A673 (cell line): ENCODE results near the gene NCK1. TPM values are rescaled to one million over a fixed set of nuclear protein-coding genes. Genes with fewer than 3 reads are reported as not detected.
A peak's percentile ranks its signal among the peaks of the same experiment; 100 is the strongest.

Source experiments
- BruUV-seq: library from RNA; stranded (reverse); fragments of 400-500 nt; replicated peaks from 2 replicates; lab custom pipeline; 2021; lab: Mats Ljungman, UMichigan
- CTCF ChIA-PET: fragments of 300-600 bp; sonication (Branson Sonifier 250); formaldehyde crosslinking; loops from one replicate; lab custom pipeline; 2022; ENCODE audit warnings: antibody characterized with exemption; lab: Charles Lee
- POLR2A ChIA-PET: fragments of 300-600 bp; sonication (Branson Sonifier 250); formaldehyde crosslinking; loops from one replicate; lab custom pipeline; 2022; ENCODE audit warnings: antibody characterized with exemption; ENCODE audit not compliant: low non-redundant PET; lab: Charles Lee
- DNase-seq: peaks from one replicate; pipeline ENCODE4 v3.0.0-alpha.2; 2015; ENCODE audit warnings: low spot score
- H3K27ac ChIP-seq: fragments of 200-600 bp; sonication (generic); 2 replicates; pipeline ENCODE4 v1.5.1; 2016; ENCODE audit warnings: mixed run types, low read depth, mild to moderate bottlenecking, mixed read lengths, antibody characterized with exemption, low read length; ENCODE audit not compliant: poor library complexity, severe bottlenecking
- H3K27me3 ChIP-seq: fragments of 200-600 bp; sonication (generic); replicated peaks from 2 replicates; pipeline ENCODE4 v1.6.1; 2017; ENCODE audit warnings: mixed run types, low read depth, mild to moderate bottlenecking, mixed read lengths, antibody characterized with exemption, low read length; ENCODE audit not compliant: insufficient read depth, poor library complexity
- H3K36me3 ChIP-seq: fragments of 200-600 bp; sonication (generic); 2 replicates; pipeline ENCODE4 v1.6.1; 2016; ENCODE audit warnings: mixed run types, mild to moderate bottlenecking, mixed read lengths, antibody characterized with exemption, low read length; ENCODE audit not compliant: insufficient read depth, poor library complexity, severe bottlenecking
- H3K4me1 ChIP-seq: fragments of 200-600 bp; sonication (generic); 2 replicates; pipeline ENCODE4 v1.6.1; 2017; ENCODE audit warnings: mixed run types, mild to moderate bottlenecking, mixed read lengths, antibody characterized with exemption, low read length; ENCODE audit not compliant: insufficient read depth, poor library complexity, severe bottlenecking
- H3K4me3 ChIP-seq: fragments of 200-600 bp; sonication (generic); 2 replicates; pipeline ENCODE4 v1.5.1; 2016; ENCODE audit warnings: low read depth, mixed run types, mild to moderate bottlenecking, mixed read lengths, low read length; ENCODE audit not compliant: poor library complexity, severe bottlenecking
- H3K9me3 ChIP-seq: fragments of 200-600 bp; sonication (generic); 2 replicates; pipeline ENCODE4 v1.6.1; 2016; ENCODE audit warnings: mixed run types, low read depth, mild to moderate bottlenecking, mixed read lengths, antibody characterized with exemption, low read length; ENCODE audit not compliant: poor library complexity, severe bottlenecking
- CTCF ChIP-seq: fragments of 300-800, 200-600 bp; sonication (generic); conservative IDR thresholded peaks from 2 replicates; pipeline ENCODE4 v1.5.1; 2017; ENCODE audit warnings: low read depth, mild to moderate bottlenecking, antibody characterized with exemption, low read length, moderate library complexity, mixed read lengths
- EZH2 ChIP-seq: fragments of 200-600 bp; sonication (generic); IDR thresholded peaks from 2 replicates; pipeline ENCODE4 v1.6.1; 2017; ENCODE audit warnings: borderline replicate concordance, low read depth, mild to moderate bottlenecking, mixed read lengths, antibody characterized with exemption, low read length; ENCODE audit not compliant: poor library complexity, severe bottlenecking
- intact Hi-C: fragments of 100-400 bp; cut with micrococcal nuclease; formaldehyde crosslinking; loops from one replicate; pipeline ENCODE4 v1.10.0; 2022; ENCODE audit not compliant: unreplicated experiment
- total RNA-seq: library from RNA; stranded (reverse); gene quantifications from 2 replicates; pipeline ENCODE4 v1.2.3, GENCODE V29; 2021

Gene NCK1
- total RNA-seq, 1 experiment from 2014 or later, result 50.2 TPM

GRCh38 chr3:136920904-136921611, 59.0 kb downstream of the NCK1 start:
- DNase-seq, result no peak
- POLR2A ChIA-PET, result no interaction called here
- BruUV-seq, result no TSS peak
- no peak overlapping the region for H3K27ac ChIP-seq
- CTCF ChIA-PET, result no interaction called here
- no peaks in the 10 kb centered on the region for H3K27me3 ChIP-seq
- H3K4me1 ChIP-seq, result peaks cover 58% of the 10 kb centered on the region
- intact Hi-C loops, result no loop called here
- H3K4me3 ChIP-seq, result no peak overlapping the region
- TF ChIP-seq CTCF (no peak), EZH2 (no peak)
- H3K9me3 ChIP-seq, result peaks cover 11% of the 10 kb centered on the region
- H3K36me3 ChIP-seq, result peaks cover 11% of the 10 kb centered on the region

- H3K27ac ChIP-seq, result peak overlapping the region; percentile 66
- no TSS peak for BruUV-seq
- intact Hi-C loops, result no loop called here
- TF ChIP-seq CTCF, result no peak
- TF ChIP-seq EZH2, result no peak
- CTCF ChIA-PET, result no interaction called here
- H3K36me3 ChIP-seq, result peaks cover 13% of the 10 kb centered on the region
- peaks cover 47% of the 10 kb centered on the region for H3K4me1 ChIP-seq
- peak; percentile 55 for DNase-seq
- peaks cover 10% of the 10 kb centered on the region for H3K9me3 ChIP-seq
- peak overlapping the region; percentile 18 for H3K4me3 ChIP-seq
- POLR2A ChIA-PET, result interaction anchor here (0.6 kb wide), 1 partner anchor 1791 kb away, joined by 3 read pairs; no protein-coding TSS in a partner anchor
- H3K27me3 ChIP-seq, result no peaks in the 10 kb centered on the region
These were observed 63.6 kb downstream of the NCK1 start for GRCh38 chr3:136925425-136926190.

DNA sequence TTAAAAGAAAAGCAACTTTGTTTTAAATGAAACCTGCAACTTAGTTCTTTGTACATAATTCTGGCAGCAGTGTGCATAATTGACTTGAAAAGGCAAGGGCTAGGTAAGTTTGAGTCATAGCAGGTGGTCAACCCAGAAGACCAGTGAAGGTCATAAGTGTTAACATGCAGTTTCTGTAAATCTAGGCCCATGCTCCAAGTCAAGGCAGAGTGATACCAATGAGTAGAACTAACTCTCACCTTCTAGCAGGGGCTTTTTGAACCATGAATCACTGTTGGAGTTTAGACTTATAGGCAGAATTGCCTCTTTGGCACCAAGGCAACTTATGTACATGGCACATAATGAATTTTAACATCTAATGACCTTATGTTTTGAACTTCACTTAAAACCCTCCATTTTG, 66.2 kb downstream of the NCK1 start:
- Histone ChIP-seq H3K27me3 (no peaks in the 10 kb centered on the region), H3K4me3 (no peak overlapping the region), H3K27ac (no peak overlapping the region), H3K9me3 (no peaks in the 10 kb centered on the region), H3K4me1 (peaks cover 62% of the 10 kb centered on the region), H3K36me3 (peaks cover 4% of the 10 kb centered on the region)
- intact Hi-C loops, result no loop called here
- no TSS peak for BruUV-seq
- ChIA-PET POLR2A (no interaction called here), CTCF (no interaction called here)
- no peak for DNase-seq
- TF ChIP-seq EZH2 (no peak), CTCF (no peak)
